GM15510 (cell line): ENCODE data around the gene SMAD4.

Experiments
- POLR2A ChIP-seq: IDR thresholded peaks from 3 replicates; pipeline ENCODE4 v1.6.1; 2011; ENCODE audit warnings: borderline replicate concordance; ENCODE audit not compliant: insufficient read length; ENCODE audit errors: extremely low read depth

The SMAD4 gene

GRCh38 chr18:51013259-51013658 lies 16.8 kb upstream of the SMAD4 start:
- no peak for TF ChIP-seq POLR2A

GRCh38 chr18:51017140-51017879 lies 12.7 kb upstream of the SMAD4 start:
- no peak for TF ChIP-seq POLR2A

GRCh38 chr18:51020536-51020935 lies 9.5 kb upstream of the SMAD4 start:
- no peak for TF ChIP-seq POLR2A

GRCh38 chr18:51021226-51021965 lies 8.6 kb upstream of the SMAD4 start:
- no peak for TF ChIP-seq POLR2A

GRCh38 chr18:51025512-51025911 lies 4.5 kb upstream of the SMAD4 start:
- no peak for TF ChIP-seq POLR2A

GRCh38 chr18:51028201-51028805 lies 1.7 kb upstream of the SMAD4 start:
- no peak for TF ChIP-seq POLR2A

- no peak for TF ChIP-seq POLR2A
Measured at GRCh38 chr18:51029378-51029693, 677 bp upstream of the SMAD4 start.

- TF ChIP-seq POLR2A, result no peak
Measured at GRCh38 chr18:51030537-51031258, 685 bp downstream of the SMAD4 start.

GRCh38 chr18:51032193-51032592 lies 2.2 kb downstream of the SMAD4 start:
- TF ChIP-seq POLR2A, result no peak

- TF ChIP-seq POLR2A, result no peak
Measured at GRCh38 chr18:51037230-51037629, 7.2 kb downstream of the SMAD4 start.

GRCh38 chr18:51038110-51038509 lies 8.1 kb downstream of the SMAD4 start:
- no peak for TF ChIP-seq POLR2A

- no peak for TF ChIP-seq POLR2A
Measured at GRCh38 chr18:51039138-51040112, 9.4 kb downstream of the SMAD4 start.

GRCh38 chr18:51041677-51042352 lies 11.8 kb downstream of the SMAD4 start:
- no peak for TF ChIP-seq POLR2A

GRCh38 chr18:51044928-51045585 lies 15.0 kb downstream of the SMAD4 start:
- no peak for TF ChIP-seq POLR2A

GRCh38 chr18:51048190-51048589 lies 18.2 kb downstream of the SMAD4 start:
- TF ChIP-seq POLR2A, result no peak
